Measurements from ENCODE around the gene SOAT1.

Gene SOAT1

GRCh38 chr1:179326746-179327145, 33.1 kb downstream of the SOAT1 start:
- H3K4me2 ChIP-seq (ENCODE audit: low read depth, low read length, poor library complexity, severe bottlenecking): no peak overlapping the region
- H3K4me3 ChIP-seq (ENCODE audit: low read length, poor library complexity, severe bottlenecking): no peak overlapping the region
- H3K36me3 ChIP-seq (ENCODE audit: insufficient read depth, low read length): peaks cover 42% of the 10 kb centered on the region; the same call in 1 of the 2 replicates
- no peaks in the 10 kb centered on the region for H4K20me1 ChIP-seq (ENCODE audit: insufficient read depth, low read length, poor library complexity, severe bottlenecking)
- TF ChIP-seq EZH2phosphoT487 (IDR thresholded peaks at IDR 0.05; ENCODE audit: borderline replicate concordance) (no peak), CTCF (conservative IDR thresholded peaks at IDR 0.05; ENCODE audit: low read length) (no peak)
- no peaks in the 10 kb centered on the region for H3K27me3 ChIP-seq (ENCODE audit: insufficient read depth, low read length, poor library complexity, severe bottlenecking)
- H3K9ac ChIP-seq (ENCODE audit: low read depth, low read length, poor library complexity, severe bottlenecking): no peak overlapping the region
- no peaks in the 10 kb centered on the region for H3K9me2 ChIP-seq (replicated peaks; ENCODE audit: low read depth, low read length)
- no peaks in the 10 kb centered on the region for H3K4me1 ChIP-seq (ENCODE audit: insufficient read depth, low read length, poor library complexity, severe bottlenecking)
- H3K79me2 ChIP-seq (ENCODE audit: insufficient read depth, low read length): peaks cover 10% of the 10 kb centered on the region; the same call in 1 of the 2 replicates
- H3F3A ChIP-seq (ENCODE audit: low read depth): no peaks in the 10 kb centered on the region
- H2AFZ ChIP-seq (ENCODE audit: low read length): no peak overlapping the region
- no peaks in the 10 kb centered on the region for H3K9me3 ChIP-seq (ENCODE audit: insufficient read depth, low read depth, low read length)

- Histone ChIP-seq H3K4me3 (ENCODE audit: low read length, poor library complexity, severe bottlenecking) (no peak overlapping the region), H3F3A (ENCODE audit: low read depth) (no peaks in the 10 kb centered on the region), H3K79me2 (ENCODE audit: insufficient read depth, low read length) (peaks cover 7% of the 10 kb centered on the region; the same call in 1 of the 2 replicates), H2AFZ (ENCODE audit: low read length) (no peak overlapping the region), H3K4me2 (ENCODE audit: low read depth, low read length, poor library complexity, severe bottlenecking) (no peak overlapping the region), H3K9me3 (ENCODE audit: insufficient read depth, low read depth, low read length) (no peaks in the 10 kb centered on the region), H3K36me3 (ENCODE audit: insufficient read depth, low read length) (peaks cover 42% of the 10 kb centered on the region; the same call in 1 of the 2 replicates), H4K20me1 (ENCODE audit: insufficient read depth, low read length, poor library complexity, severe bottlenecking) (no peaks in the 10 kb centered on the region), H3K4me1 (ENCODE audit: insufficient read depth, low read length, poor library complexity, severe bottlenecking) (no peaks in the 10 kb centered on the region), H3K9me2 (replicated peaks; ENCODE audit: low read depth, low read length) (no peaks in the 10 kb centered on the region), H3K27me3 (ENCODE audit: insufficient read depth, low read length, poor library complexity, severe bottlenecking) (no peaks in the 10 kb centered on the region), H3K9ac (ENCODE audit: low read depth, low read length, poor library complexity, severe bottlenecking) (no peak overlapping the region)
- TF ChIP-seq EZH2phosphoT487 (IDR thresholded peaks at IDR 0.05; ENCODE audit: borderline replicate concordance): no peak
- no peak for TF ChIP-seq CTCF (conservative IDR thresholded peaks at IDR 0.05; ENCODE audit: low read length)
Measured at GRCh38 chr1:179327196-179327595, 33.6 kb downstream of the SOAT1 start.

- H3K79me2 ChIP-seq (ENCODE audit: insufficient read depth, low read length): peaks cover 2% of the 10 kb centered on the region; the same call in 1 of the 2 replicates
- TF ChIP-seq CTCF (conservative IDR thresholded peaks at IDR 0.05; ENCODE audit: low read length) (no peak), EZH2phosphoT487 (IDR thresholded peaks at IDR 0.05; ENCODE audit: borderline replicate concordance) (no peak)
- no peaks in the 10 kb centered on the region for H3K4me1 ChIP-seq (ENCODE audit: insufficient read depth, low read length, poor library complexity, severe bottlenecking)
- H3K27me3 ChIP-seq (ENCODE audit: insufficient read depth, low read length, poor library complexity, severe bottlenecking): no peaks in the 10 kb centered on the region
- H3K4me3 ChIP-seq (ENCODE audit: low read length, poor library complexity, severe bottlenecking): no peak overlapping the region
- H3K9ac ChIP-seq (ENCODE audit: low read depth, low read length, poor library complexity, severe bottlenecking): no peak overlapping the region
- no peak overlapping the region for H3K4me2 ChIP-seq (ENCODE audit: low read depth, low read length, poor library complexity, severe bottlenecking)
- peaks cover 42% of the 10 kb centered on the region; the same call in 1 of the 2 replicates for H3K36me3 ChIP-seq (ENCODE audit: insufficient read depth, low read length)
- H3K9me2 ChIP-seq (replicated peaks; ENCODE audit: low read depth, low read length): no peaks in the 10 kb centered on the region
- no peak overlapping the region for H2AFZ ChIP-seq (ENCODE audit: low read length)
- H4K20me1 ChIP-seq (ENCODE audit: insufficient read depth, low read length, poor library complexity, severe bottlenecking): no peaks in the 10 kb centered on the region
- no peaks in the 10 kb centered on the region for H3K9me3 ChIP-seq (ENCODE audit: insufficient read depth, low read depth, low read length)
- no peaks in the 10 kb centered on the region for H3F3A ChIP-seq (ENCODE audit: low read depth)
Measured at GRCh38 chr1:179327679-179328078, 34.1 kb downstream of the SOAT1 start.

Data from Loucy (cell line).